ENCODE measurements around the gene JAML.

DNA sequence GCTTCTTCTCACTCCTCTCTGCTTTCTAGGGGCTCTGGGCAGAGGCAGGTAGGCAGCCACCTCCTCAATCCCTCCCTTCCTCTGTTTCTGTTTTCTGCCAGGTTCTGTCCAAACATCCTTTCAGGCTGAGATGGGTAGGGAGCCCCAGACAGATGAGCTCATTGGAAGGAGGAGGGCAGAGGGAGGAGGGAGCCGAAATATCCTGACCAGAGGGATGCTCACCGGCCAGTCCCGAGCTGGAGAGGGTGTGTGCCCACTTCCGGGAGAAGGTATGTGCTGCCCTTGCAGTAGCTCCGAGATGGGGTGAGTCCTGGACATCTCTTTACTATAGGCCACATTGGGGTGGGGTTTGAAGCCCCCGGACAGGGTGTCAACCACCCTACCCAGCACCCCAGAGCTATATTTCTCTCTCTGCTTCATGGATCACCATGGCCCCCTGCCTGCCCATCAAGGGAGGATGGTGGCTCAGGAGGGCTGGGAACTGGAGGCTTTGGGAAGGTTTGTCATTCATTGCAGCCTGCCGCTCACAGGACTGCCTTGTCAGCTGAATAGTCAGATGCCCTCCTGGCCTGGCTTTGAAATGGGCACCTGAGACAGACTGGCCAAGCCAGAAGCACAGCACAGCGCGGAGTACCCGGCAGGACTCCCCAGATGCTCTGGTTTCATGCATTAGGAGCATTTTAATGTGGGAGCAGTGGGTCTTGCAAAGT lies 67.5 kb downstream of the JAML start:
- no peak for TF ChIP-seq POLR2A (IDR thresholded peaks at IDR 0.05)
- TF ChIP-seq, protein P1, sequence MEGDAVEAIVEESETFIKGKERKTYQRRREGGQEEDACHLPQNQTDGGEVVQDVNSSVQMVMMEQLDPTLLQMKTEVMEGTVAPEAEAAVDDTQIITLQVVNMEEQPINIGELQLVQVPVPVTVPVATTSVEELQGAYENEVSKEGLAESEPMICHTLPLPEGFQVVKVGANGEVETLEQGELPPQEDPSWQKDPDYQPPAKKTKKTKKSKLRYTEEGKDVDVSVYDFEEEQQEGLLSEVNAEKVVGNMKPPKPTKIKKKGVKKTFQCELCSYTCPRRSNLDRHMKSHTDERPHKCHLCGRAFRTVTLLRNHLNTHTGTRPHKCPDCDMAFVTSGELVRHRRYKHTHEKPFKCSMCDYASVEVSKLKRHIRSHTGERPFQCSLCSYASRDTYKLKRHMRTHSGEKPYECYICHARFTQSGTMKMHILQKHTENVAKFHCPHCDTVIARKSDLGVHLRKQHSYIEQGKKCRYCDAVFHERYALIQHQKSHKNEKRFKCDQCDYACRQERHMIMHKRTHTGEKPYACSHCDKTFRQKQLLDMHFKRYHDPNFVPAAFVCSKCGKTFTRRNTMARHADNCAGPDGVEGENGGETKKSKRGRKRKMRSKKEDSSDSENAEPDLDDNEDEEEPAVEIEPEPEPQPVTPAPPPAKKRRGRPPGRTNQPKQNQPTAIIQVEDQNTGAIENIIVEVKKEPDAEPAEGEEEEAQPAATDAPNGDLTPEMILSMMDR (IDR thresholded peaks at IDR 0.05) = no peak
